GM18517 (cell line): ENCODE data around the gene BSCL2.
"Not testable (repeated sequence)": the region's sequence is repeated elsewhere in the genome, so short reads cannot be mapped to it uniquely, and the experiment has no call there.

Experiments used
- ATAC-seq: cut with Tn5 transposase; IDR thresholded peaks from one replicate; pipeline ENCODE4 v1.9.1; 2021; ENCODE audit warnings: mild to moderate bottlenecking, moderate library complexity; ENCODE audit not compliant: unreplicated experiment

BSCL2 gene

GRCh38 chr11:62688491-62688890 is 18.7 kb downstream of the BSCL2 start:
- no peak for ATAC-seq

- ATAC-seq = no peak
Measured at GRCh38 chr11:62687508-62688396, 19.5 kb downstream of the BSCL2 start.

DNA sequence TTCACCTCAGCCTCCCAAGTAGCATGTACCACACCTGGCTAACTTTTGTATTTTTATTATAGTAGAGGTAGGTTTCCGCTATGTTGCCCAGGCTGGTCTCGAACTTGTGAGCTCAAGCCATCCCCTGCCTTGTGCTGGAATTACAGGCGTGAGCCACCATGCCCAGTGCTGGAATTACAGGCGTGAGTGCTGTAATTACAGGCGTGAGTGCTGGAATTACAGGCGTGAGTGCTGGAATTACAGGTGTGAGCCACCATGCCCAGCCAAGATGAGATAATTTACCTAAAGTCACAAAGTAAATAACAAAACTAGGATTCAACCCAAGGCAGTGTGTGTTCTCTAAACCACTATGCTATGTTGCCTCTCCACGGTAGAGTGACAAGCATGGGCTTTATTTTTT is 24.7 kb downstream of the BSCL2 start:
- ATAC-seq = no peak

GRCh38 chr11:62680825-62681240 is 26.4 kb downstream of the BSCL2 start:
- peak; percentile 47 for ATAC-seq

DNA sequence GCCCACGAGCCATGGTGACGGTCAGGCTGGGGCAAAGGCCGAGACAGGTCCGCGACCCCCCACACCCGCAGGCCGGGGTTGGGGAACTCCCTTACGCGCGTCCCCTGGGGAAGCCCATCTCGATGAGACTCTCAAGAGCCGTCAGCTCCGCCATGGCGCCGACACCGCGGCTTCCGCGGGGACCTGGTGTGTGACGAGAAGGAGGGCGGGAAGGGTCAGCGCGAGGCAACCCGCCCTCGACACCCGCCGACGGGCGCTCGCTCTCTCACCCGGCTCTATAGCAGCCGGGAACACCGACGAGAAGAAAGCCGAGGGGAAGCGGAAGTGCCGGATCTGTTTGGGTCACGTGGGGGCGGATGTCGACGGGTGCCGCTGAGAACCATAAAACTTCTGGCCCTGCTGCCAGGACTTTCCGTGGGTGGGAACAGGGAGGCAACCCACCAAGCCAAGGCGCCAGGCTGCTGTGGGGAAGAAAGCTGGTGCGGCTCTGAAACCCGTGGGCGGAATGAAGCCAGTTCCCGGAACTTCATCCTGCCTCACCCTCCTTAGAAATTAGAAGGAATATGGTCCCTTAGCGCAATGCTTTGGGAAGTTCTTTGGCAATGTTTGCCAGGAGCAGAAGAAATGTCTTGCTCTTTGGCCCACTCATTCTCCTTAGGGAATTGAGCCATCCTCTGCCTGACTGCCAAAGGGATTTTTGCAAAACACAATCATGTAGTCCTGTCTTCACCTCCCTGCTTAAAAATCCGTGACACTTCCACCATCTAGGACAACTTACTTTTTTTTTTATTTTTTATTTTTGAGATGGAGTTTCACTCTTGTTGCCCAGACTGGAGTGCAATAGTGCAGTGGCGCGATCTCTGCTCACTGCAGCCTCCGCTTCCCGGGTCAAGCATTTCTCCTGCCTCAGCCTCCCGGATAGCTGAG is 28.2 kb downstream of the BSCL2 start, which contains the start of gene UBXN1:
UBXN1 (minus strand) TSS at position 304 of the 927 bp plus-strand sequence; CDS start at position 154, 150 bp downstream.
- ATAC-seq = no peak

GRCh38 chr11:62678433-62678769 is 28.8 kb downstream of the BSCL2 start:
- ATAC-seq = no peak

- no peak for ATAC-seq
Measured at GRCh38 chr11:62677714-62678113, 29.5 kb downstream of the BSCL2 start.

DNA sequence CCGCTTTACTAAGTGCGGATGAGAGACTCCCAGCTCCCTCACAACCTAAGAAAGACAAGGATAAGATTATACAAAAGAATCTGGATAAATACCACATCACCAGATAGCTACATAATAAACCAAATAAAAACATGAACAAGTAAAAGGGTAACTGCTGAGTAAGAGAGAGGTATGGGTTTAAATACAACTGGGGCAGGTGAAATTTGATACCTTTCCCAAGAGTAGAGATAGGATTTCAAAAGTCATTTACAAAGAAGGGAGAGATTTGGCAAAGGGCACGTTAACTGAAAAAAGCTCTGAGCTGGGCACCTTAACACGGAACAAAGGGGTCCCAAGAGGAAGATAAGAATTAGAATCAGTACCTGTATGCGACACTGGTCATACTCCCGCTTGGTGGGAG is 30.1 kb downstream of the BSCL2 start:
- no peak for ATAC-seq

DNA sequence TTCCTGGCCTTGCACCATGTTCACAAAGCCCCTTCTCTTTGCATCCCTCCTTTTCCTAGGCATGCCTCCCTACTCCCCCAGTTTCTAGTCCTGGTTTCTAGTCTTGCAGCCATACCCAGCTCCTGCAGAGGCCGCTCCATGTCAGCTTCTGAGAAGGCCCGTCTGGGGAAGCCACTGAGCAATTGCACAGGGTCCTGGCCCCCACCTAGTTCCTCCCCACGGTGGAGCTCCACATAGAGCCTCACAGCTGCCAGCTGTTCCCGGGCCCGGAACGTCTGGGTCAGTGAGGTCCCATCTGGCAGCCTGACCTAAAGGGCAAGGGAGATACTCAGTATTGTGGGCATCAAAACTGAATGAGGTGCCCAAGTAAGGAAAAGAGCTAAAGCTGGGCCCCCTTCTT is 30.5 kb downstream of the BSCL2 start:
- ATAC-seq = no peak

DNA sequence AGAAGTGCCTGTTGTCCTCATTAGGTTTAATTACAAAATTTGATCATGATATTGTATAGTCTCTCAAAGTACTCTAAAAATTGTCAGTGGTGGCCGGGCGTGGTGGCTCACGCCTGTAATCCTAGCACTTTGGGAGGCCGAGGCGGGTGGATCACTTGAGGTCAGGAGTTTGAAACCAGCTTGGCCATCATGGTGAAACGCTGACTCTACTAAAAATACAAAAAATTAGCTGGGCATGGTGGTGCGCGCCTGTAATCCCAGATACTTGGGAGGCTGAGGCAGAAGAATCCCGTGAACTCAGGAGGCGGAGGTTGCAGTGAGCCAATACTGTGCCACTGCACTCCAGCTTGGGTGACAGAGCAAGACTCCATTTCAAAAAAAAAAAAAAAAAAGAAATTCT is 31.8 kb downstream of the BSCL2 start:
- ATAC-seq = not testable (repeated sequence)

DNA sequence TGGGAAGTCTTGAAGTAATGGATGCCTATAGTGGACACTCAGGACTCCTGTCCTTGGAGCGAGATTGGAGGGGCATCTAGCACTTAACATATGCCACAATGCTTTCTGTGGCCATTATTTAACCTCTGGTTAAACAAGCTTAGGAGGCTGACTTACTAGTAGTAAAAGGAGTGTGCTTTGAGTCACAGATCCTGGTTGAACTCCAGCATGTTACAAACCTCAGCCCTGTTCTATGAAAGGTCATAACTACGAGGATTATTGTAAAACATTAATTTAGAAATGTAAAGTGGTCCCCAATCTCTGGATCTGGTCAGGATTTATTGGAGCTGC is 34.1 kb downstream of the BSCL2 start:
- ATAC-seq = no peak

- peak; percentile 68 for ATAC-seq
Measured at GRCh38 chr11:62671608-62672389, 35.4 kb downstream of the BSCL2 start, which contains the start of the genes LBHD1 and UQCC3. Gene LBHD1, minus strand, starts transcription at chr11:62672267. Its CDS starts 2,236 bp downstream, at chr11:62670031. Gene UQCC3, plus strand, starts transcription at chr11:62671673. Its CDS starts 73 bp downstream, at chr11:62671746.

DNA sequence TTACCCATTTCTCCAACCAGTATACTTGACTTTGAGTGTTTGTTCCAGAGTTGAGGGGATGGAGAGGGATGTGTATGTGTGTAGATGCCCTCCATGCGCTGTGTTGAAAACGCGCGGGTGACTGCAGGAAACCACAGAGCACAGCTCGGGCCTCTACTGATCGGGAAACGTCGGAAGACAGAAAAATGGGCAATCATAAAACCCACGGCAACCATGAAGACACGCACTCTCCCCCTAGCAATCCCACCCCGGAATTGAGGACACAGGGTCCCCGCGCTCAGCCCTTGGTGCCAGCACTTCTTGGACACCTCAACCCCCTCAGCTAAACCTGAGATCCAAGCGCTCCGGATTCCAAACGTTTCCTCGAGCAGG is 36.0 kb downstream of the BSCL2 start:
- peak; percentile 11 for ATAC-seq

GRCh38 chr11:62669420-62670161 is 37.6 kb downstream of the BSCL2 start:
- ATAC-seq = no peak

DNA sequence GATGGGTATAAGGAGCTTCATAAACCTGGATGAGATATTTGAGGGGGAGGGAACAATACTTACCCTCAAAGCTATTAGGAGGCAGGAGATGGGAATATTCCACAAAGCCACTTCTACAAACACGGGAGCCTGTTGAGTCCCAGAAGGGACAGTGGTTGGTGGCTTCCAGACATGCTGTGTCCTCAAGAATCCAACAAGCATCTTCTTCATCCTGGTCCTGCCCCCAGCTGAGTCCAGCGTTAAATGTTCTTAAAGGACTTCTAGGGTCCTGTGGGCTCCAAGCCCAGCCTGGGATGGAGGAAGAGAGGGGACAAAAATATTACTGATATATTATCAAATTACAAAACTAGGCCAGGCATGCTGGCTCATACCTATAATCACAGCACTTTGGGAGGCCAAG is 39.8 kb downstream of the BSCL2 start:
- ATAC-seq = no peak

GRCh38 chr11:62666259-62666926 is 40.8 kb downstream of the BSCL2 start:
- ATAC-seq = no peak

DNA sequence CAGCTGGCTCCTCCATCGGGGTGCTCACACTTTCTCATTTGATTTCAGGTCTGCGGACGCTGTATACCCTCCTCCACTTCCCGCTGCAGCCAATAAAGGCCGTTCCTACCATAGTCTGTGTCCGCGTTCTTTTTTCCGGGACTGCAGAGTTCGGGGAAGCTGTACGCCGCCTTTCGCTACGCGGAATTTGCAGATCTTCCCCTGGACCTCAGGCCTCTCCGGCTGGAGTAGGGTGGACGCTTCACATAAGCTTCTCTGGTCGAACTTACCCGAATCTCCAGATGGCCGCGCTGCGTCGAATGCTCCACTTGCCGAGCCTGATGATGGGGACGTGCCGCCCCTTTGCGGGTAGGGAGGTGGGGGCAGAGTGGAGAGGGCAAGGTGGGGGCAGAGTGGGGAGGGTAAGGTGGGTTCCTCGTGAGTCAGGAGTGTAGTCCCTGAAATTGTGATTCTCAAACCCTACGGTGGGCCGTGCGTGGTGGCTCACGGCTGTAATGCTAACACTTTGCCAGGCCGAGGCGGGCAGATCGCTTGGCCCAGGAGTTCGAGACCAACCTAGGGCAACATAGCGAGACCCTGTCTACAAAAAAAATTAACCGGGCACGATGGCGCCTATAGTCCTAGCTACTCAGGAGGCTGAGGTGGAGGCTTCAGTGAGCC is 41.5 kb downstream of the BSCL2 start:
- ATAC-seq = peak; percentile 36

- peak; percentile 75 for ATAC-seq
Measured at GRCh38 chr11:62665075-62665598, 42.1 kb downstream of the BSCL2 start, which contains the start of the genes C11orf98 and CSKMT. Gene C11orf98, minus strand, starts transcription at chr11:62665210. Its CDS starts 41 bp downstream, at chr11:62665169. Gene CSKMT, plus strand, starts transcription at chr11:62665312. Its CDS starts 568 bp downstream, at chr11:62665880.
